Activated T-helper 2 cell treated with anti-CD3 and anti-CD28 coated beads, Interferon-gamma antibody, Interleukin-2, Interleukin-4, amounts not matched to agents 10 μg/mL and 5 μg/mL and 100 μg/mL, durations not matched to agents 14 hours and 24 hours and 36 hours (primary cell): Measurements from ENCODE around the gene CTIF. TPM values are rescaled to one million over a fixed set of nuclear protein-coding genes. Genes with fewer than 3 reads are reported as not detected.
"Not testable (repeated sequence)": the region's sequence is repeated elsewhere in the genome, so short reads cannot be mapped to it uniquely, and the experiment has no call there.

ENCODE experiments used
- DNase-seq: peaks from one replicate; pipeline ENCODE4 v3.0.0; 2021; ENCODE audit warnings: low spot score
- H3K27ac Mint-ChIP-seq: one replicate; pipeline ENCODE4 v1.8.0; 2021; ENCODE audit warnings: mixed read lengths
- H3K27me3 Mint-ChIP-seq: one replicate; pipeline ENCODE4 v1.8.0; 2021; ENCODE audit warnings: low read depth, mixed read lengths
- H3K36me3 Mint-ChIP-seq: one replicate; pipeline ENCODE4 v1.8.0; 2021; ENCODE audit warnings: low read depth, mixed read lengths
- H3K4me1 Mint-ChIP-seq: one replicate; pipeline ENCODE4 v1.8.0; 2021; ENCODE audit warnings: low read depth, mixed read lengths
- H3K4me3 Mint-ChIP-seq: one replicate; pipeline ENCODE4 v1.8.0; 2021; ENCODE audit warnings: low read depth, mild to moderate bottlenecking, moderate library complexity, mixed read lengths
- H3K9me3 Mint-ChIP-seq: one replicate; pipeline ENCODE4 v1.8.0; 2021; ENCODE audit warnings: mixed read lengths
- intact Hi-C: fragments of 100-400 bp; cut with micrococcal nuclease; formaldehyde crosslinking; loops from one replicate; pipeline ENCODE4 v1.15.1; 2023
- total RNA-seq: library from RNA; stranded (reverse); gene quantifications from 2 replicates; pipeline ENCODE4 v1.2.3, GENCODE V29; 2022

CTIF gene
- total RNA-seq, 1 donor from 2014 or later = 7.0 TPM

GRCh38 chr18:48643262-48643661 is 104.4 kb downstream of the CTIF start:
- no peak for DNase-seq
- intact Hi-C loops = no loop called here
- Mint-ChIP-seq H3K9me3 (no peaks in the 10 kb centered on the region), H3K4me3 (no peak overlapping the region), H3K27me3 (no peaks in the 10 kb centered on the region), H3K36me3 (no peaks in the 10 kb centered on the region), H3K27ac (no peak overlapping the region), H3K4me1 (no peaks in the 10 kb centered on the region)

DNA sequence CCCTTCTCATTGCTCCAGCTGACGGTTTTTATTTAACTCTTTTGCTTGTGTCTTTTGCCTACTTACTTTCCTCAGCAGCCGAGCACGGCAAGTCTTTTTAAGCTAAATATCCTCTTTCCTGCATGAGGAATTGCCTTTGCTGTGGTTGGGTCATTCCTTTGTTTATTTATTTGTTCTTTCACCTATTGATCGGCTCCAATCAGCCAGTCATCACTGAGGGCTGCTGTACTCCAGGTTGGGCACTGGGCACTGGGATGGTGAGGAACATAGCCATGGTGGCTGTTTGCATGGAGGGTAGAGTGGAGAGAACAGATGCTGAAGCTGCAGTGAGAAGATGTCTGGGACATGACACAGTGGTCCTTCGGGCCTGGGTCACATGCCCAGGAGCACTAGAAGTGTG is 105.2 kb downstream of the CTIF start:
- DNase-seq = no peak
- Mint-ChIP-seq H3K4me1 (no peaks in the 10 kb centered on the region), H3K4me3 (no peak overlapping the region), H3K9me3 (no peaks in the 10 kb centered on the region), H3K27me3 (no peaks in the 10 kb centered on the region), H3K36me3 (no peaks in the 10 kb centered on the region), H3K27ac (no peak overlapping the region)
- intact Hi-C loops = no loop called here

DNA sequence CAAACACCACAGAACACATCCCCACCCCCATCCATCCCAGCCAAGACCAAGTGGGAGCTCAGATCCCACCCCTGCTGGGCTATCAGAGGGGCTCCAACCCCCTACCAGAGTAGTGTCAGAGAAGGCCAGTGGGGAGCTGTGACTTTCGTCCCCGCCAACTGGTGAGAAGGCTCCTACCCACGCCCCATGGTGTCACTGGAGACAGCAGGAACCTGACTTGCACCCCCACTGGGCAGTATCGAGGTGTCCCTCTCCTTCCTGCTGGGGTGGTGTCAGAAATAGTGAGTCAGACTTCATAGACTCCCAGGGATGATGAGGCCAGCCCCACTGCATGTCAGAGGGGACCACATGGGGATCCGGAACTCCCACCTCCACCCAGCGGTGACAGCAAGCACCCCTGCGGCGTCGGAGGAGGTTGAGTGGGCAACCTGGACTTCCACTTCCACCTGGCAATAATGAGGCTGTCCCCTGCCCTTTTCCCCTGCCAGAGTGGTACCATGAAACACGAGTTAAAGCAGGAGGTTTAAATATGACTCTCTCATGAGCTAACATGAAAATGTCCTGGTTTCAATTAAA is 106.7 kb downstream of the CTIF start:
- H3K27me3 Mint-ChIP-seq = peaks cover 1% of the 10 kb centered on the region
- DNase-seq = no peak
- no peak overlapping the region for H3K4me3 Mint-ChIP-seq
- H3K4me1 Mint-ChIP-seq = no peaks in the 10 kb centered on the region
- H3K27ac Mint-ChIP-seq = no peak overlapping the region
- H3K9me3 Mint-ChIP-seq = no peaks in the 10 kb centered on the region
- intact Hi-C loops = no loop called here
- H3K36me3 Mint-ChIP-seq = no peaks in the 10 kb centered on the region

DNA sequence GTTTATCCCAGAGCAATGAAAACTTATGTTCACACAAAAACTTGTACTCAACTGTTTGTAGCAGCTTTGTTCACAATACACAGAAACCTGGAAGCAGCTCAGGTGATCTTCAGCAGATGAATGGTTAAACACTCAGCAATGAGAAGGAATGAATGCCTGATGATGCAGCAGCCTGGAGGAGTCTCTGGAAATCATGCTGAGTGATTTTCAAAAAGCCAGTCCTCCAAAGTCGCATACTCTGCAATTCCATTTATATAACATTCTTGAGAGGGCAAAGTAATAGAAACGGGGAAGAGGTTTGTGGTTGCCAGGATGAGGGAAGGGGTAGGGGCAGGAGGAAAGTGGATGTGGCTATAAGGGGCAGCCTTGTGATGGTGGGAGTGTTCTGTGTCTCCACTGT is 108.1 kb downstream of the CTIF start:
- Mint-ChIP-seq H3K4me3 (no peak overlapping the region), H3K36me3 (no peaks in the 10 kb centered on the region), H3K27me3 (peaks cover 8% of the 10 kb centered on the region), H3K9me3 (no peaks in the 10 kb centered on the region), H3K4me1 (no peaks in the 10 kb centered on the region), H3K27ac (no peak overlapping the region)
- intact Hi-C loops = no loop called here
- DNase-seq = no peak

DNA sequence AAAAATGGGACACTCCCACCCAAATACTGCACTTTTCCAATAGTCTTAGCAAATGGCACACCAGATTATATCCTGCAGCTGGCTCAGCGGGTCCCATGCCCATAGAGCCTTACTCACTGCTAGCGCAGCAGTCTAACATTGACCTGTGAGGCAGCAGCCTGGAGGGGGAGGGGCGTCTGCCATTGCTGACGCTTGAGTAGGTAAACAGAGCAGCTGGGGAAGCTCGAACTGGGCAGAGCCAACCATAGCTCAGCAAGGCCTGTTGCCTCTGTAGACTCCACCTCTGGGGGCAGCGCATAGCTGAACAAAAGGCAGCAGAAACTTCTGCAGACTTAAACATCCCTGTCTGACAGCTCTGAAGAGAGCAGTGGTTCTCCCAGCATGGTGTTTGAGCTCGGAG is 110.4 kb downstream of the CTIF start:
- H3K4me1 Mint-ChIP-seq = no peaks in the 10 kb centered on the region

GRCh38 chr18:48654591-48654990 is 115.8 kb downstream of the CTIF start:
- peaks cover 12% of the 10 kb centered on the region for H3K27me3 Mint-ChIP-seq
- H3K4me1 Mint-ChIP-seq, H3K4me3 Mint-ChIP-seq, intact Hi-C loops, H3K36me3 Mint-ChIP-seq, H3K27ac Mint-ChIP-seq, DNase-seq, H3K9me3 Mint-ChIP-seq: not testable (repeated sequence)

More for the DNA sequence above, 110.4 kb downstream of the CTIF start:
- DNase-seq = no peak
- Mint-ChIP-seq H3K4me3 (no peak overlapping the region), H3K27me3 (peaks cover 12% of the 10 kb centered on the region), H3K9me3 (no peaks in the 10 kb centered on the region), H3K27ac (no peak overlapping the region), H3K36me3 (no peaks in the 10 kb centered on the region)
- intact Hi-C loops = no loop called here

- Mint-ChIP-seq H3K27ac (no peak overlapping the region), H3K36me3 (no peaks in the 10 kb centered on the region), H3K4me3 (no peak overlapping the region), H3K4me1 (no peaks in the 10 kb centered on the region), H3K9me3 (no peaks in the 10 kb centered on the region), H3K27me3 (peaks cover 11% of the 10 kb centered on the region)
- intact Hi-C loops = no loop called here
- DNase-seq = no peak
Observed at GRCh38 chr18:48655508-48655907, 116.7 kb downstream of the CTIF start.

- H3K27ac Mint-ChIP-seq = no peak overlapping the region
- no peaks in the 10 kb centered on the region for H3K4me1 Mint-ChIP-seq
- DNase-seq = no peak
- intact Hi-C loops = no loop called here
- no peak overlapping the region for H3K4me3 Mint-ChIP-seq
- peaks cover 15% of the 10 kb centered on the region for H3K27me3 Mint-ChIP-seq
- no peaks in the 10 kb centered on the region for H3K36me3 Mint-ChIP-seq
- no peaks in the 10 kb centered on the region for H3K9me3 Mint-ChIP-seq
Observed at GRCh38 chr18:48656176-48656575, 117.3 kb downstream of the CTIF start.

- H3K4me1 Mint-ChIP-seq = no peaks in the 10 kb centered on the region
- DNase-seq = no peak
- peaks cover 12% of the 10 kb centered on the region for H3K27me3 Mint-ChIP-seq
- intact Hi-C loops = no loop called here
- no peaks in the 10 kb centered on the region for H3K36me3 Mint-ChIP-seq
- H3K9me3 Mint-ChIP-seq = no peaks in the 10 kb centered on the region
- H3K4me3 Mint-ChIP-seq = no peak overlapping the region
- H3K27ac Mint-ChIP-seq = no peak overlapping the region
Observed at GRCh38 chr18:48656582-48656981, 117.8 kb downstream of the CTIF start.

DNA sequence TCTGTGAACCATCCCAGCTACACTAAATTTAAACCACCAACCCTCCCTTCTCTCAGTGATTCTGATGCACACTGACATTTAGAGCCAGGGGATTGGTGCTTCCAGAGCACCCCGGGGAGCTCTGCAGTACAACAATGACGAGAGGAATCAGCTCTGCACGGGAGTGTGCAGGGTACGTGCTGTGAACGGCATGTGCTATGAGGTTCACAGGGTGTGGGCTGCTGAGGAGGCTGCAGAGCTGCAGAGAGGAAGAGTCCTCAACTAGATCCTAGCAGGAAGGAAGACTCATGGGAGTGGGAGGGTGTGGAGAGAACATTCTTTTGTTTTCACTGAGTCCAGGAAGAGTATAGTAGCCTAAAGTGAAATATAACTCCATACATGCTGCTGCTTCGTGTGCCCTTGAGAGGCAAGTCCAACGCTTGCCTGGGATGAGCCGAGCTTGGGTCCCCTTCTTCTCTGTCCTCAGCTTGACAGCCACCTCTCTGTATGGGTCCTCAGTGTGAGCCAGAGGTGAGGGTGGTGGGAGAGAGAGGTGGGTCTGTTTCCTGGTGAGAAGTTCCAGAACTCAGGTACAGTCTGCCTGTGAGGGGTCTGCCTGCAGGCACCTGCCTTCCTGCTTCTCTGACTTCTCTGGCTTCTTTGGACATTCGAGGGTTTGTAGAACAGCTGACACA is 118.8 kb downstream of the CTIF start:
- no peak overlapping the region for H3K27ac Mint-ChIP-seq
- intact Hi-C loops = no loop called here
- peaks cover 6% of the 10 kb centered on the region for H3K27me3 Mint-ChIP-seq
- H3K4me1 Mint-ChIP-seq = no peaks in the 10 kb centered on the region
- no peak overlapping the region for H3K4me3 Mint-ChIP-seq
- H3K9me3 Mint-ChIP-seq = no peaks in the 10 kb centered on the region
- no peak for DNase-seq
- H3K36me3 Mint-ChIP-seq = no peaks in the 10 kb centered on the region

DNA sequence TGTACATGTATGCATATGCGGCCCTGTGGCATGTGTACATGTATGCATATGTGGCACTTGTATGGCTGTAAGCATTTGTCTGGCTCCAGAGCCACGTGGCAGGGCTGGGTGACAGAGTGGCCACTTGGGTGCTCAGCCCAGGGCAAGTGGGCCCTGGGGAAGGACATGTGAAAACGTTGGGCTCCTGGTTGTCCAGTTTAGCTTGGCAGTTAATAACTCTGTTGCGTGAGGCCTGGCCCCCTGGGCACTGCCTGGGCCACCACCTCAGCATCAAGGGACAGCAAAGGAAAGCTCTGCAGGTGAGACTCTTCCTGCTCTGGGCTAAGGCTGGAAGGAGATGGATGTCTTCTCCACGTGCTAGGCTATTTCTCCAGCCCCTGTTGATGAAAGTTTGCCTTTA is 119.9 kb downstream of the CTIF start:
- no peak overlapping the region for H3K4me3 Mint-ChIP-seq
- no peaks in the 10 kb centered on the region for H3K4me1 Mint-ChIP-seq
- DNase-seq = no peak
- H3K27ac Mint-ChIP-seq = no peak overlapping the region
- intact Hi-C loops = no loop called here
- no peaks in the 10 kb centered on the region for H3K9me3 Mint-ChIP-seq
- H3K27me3 Mint-ChIP-seq = peaks cover 10% of the 10 kb centered on the region
- H3K36me3 Mint-ChIP-seq = no peaks in the 10 kb centered on the region

DNA sequence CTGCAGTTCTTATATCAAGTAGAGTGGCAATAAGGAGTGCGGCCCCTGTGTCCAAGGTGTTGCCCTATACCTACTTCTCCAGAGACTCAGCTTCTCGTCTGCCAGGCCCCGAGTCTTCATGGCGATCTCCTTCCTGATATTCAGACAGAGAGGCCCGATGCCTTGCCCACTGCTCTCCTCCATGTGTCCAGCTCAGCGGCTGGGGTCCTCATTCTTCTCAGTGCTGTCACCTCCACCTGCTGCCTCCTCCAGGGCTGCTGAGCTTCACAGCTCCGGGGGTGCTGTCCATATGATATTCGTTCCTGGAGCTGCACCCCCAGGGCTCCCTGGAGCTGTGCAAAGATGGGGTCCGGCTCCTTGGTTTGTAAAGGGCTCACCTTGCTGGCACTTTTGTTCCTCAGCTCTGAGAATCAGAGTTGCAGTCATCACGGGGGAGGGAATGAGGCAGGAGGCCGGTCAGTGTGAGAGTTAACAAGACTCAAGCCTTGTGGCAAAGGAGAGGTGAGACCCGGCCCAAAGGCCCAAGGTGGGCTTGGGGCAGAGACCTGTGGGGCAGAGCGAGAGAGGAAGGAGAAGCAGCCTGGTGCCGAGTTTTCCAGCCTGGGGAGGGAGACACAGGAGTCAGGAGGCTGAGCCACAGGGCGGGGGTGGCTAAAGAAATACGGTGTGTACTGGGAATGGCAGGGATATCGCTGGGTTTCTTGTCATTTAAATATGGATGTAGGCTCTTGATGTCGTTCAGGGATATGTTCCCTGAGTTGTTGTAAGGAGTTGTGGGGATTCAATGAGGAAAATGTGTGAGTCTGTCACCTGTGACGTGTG is 120.6 kb downstream of the CTIF start:
- no peaks in the 10 kb centered on the region for H3K9me3 Mint-ChIP-seq
- peaks cover 10% of the 10 kb centered on the region for H3K27me3 Mint-ChIP-seq
- H3K4me1 Mint-ChIP-seq = no peaks in the 10 kb centered on the region
- intact Hi-C loops = no loop called here
- no peak overlapping the region for H3K4me3 Mint-ChIP-seq
- H3K36me3 Mint-ChIP-seq = no peaks in the 10 kb centered on the region
- H3K27ac Mint-ChIP-seq = no peak overlapping the region
- no peak for DNase-seq
